SK-N-SH (cell line): ENCODE results near the gene MINDY4. TPM values are rescaled to one million over a fixed set of nuclear protein-coding genes. Genes with fewer than 3 reads are reported as not detected.

Experiments used
- CTCF ChIA-PET: fragments of 300-600, 350-600 bp; formaldehyde crosslinking; extraction: SDS; loops from one replicate; lab custom pipeline; 2021; lab: Yijun Ruan, JAX
- POLR2A ChIA-PET: fragments of 350-600 bp; sonication (Branson Sonifier 250); formaldehyde crosslinking; extraction: SDS; loops from one replicate; lab custom pipeline; 2020; ENCODE audit warnings: antibody characterized with exemption, inconsistent platforms; lab: Yijun Ruan, JAX
- DNase-seq: peaks from one replicate; pipeline ENCODE4 v3.0.0; 2012
- H2AFZ ChIP-seq: fragments of 200-600 bp; sonication (generic); 2 replicates; pipeline ENCODE4 v1.8.1; 2016; ENCODE audit warnings: antibody characterized with exemption, mild to moderate bottlenecking, low read depth
- H3F3A ChIP-seq: fragments of 200-600 bp; sonication (generic); replicated peaks from 2 replicates; pipeline ENCODE3; 2016; ENCODE audit warnings: antibody characterized with exemption, mild to moderate bottlenecking; ENCODE audit not compliant: insufficient read depth
- H3K27ac ChIP-seq, 2 experiments: fragments of 200-500 bp in 1 of 2; fragments of 200-600 bp in 1 of 2; sonication (Bioruptor generic) in 1 of 2; sonication (generic), shearing (Covaris generic) in 1 of 2; 2 replicates each; pipeline versions ENCODE4 v1.5.1 to v1.6.1; 2014 to 2016; ENCODE audit warnings: low read depth in 2 of 2, inconsistent platforms in 1 of 2, low read length in 1 of 2, mild to moderate bottlenecking in 1 of 2, mixed read lengths in 1 of 2
- H3K27me3 ChIP-seq: fragments of 200-600 bp; sonication (generic), shearing (Covaris generic); 2 replicates; pipeline ENCODE4 v1.6.1; 2016; ENCODE audit warnings: mixed run types; ENCODE audit not compliant: insufficient read depth
- H3K36me3 ChIP-seq, 2 experiments: fragments of 200-500 bp in 1 of 2; fragments of 200-600 bp in 1 of 2; sonication (Bioruptor generic) in 1 of 2; sonication (generic) in 1 of 2; replicated peaks in 1 of 2; 2 replicates each; pipeline versions ENCODE3 to v1.5.1; 2014 to 2016; ENCODE audit warnings: low read length in 1 of 2, mild to moderate bottlenecking in 1 of 2; ENCODE audit not compliant: insufficient read depth in 2 of 2, control insufficient read depth in 1 of 2
- H3K4me1 ChIP-seq, 2 experiments: fragments of 200-500 bp in 1 of 2; fragments of 200-600 bp in 1 of 2; sonication (Bioruptor generic) in 1 of 2; sonication (generic), shearing (Covaris generic) in 1 of 2; 2 replicates each; pipeline versions ENCODE4 v1.5.1 to v1.6.1; 2014 to 2016; ENCODE audit warnings: low read depth in 1 of 2, low read length in 1 of 2, mixed run types in 1 of 2; ENCODE audit not compliant: insufficient read depth in 2 of 2, control insufficient read depth in 1 of 2
- H3K4me2 ChIP-seq: fragments of 200-600 bp; sonication (generic), shearing (Covaris generic); 2 replicates; pipeline ENCODE4 v1.6.1; 2017; ENCODE audit warnings: mixed run types
- H3K4me3 ChIP-seq, 2 experiments: fragments of 200-500 bp in 1 of 2; fragments of 200-600 bp in 1 of 2; sonication (Bioruptor generic) in 1 of 2; sonication (generic), shearing (Covaris generic) in 1 of 2; 2 replicates each; pipeline versions ENCODE4 v1.5.1 to v1.8.1; 2014 to 2016; ENCODE audit warnings: low read depth in 2 of 2, inconsistent platforms in 1 of 2, low read length in 1 of 2, mild to moderate bottlenecking in 1 of 2, mixed read lengths in 1 of 2, moderate library complexity in 1 of 2
- H3K79me2 ChIP-seq: fragments of 200-600 bp; sonication (generic); 2 replicates; pipeline ENCODE4 v1.8.1; 2017; ENCODE audit warnings: mild to moderate bottlenecking; ENCODE audit not compliant: insufficient read depth
- H3K9ac ChIP-seq: fragments of 200-600 bp; sonication (generic); 2 replicates; pipeline ENCODE4 v1.6.1; 2017; ENCODE audit warnings: mixed run types
- H3K9me2 ChIP-seq: fragments of 200-600 bp; sonication (generic); 2 replicates; pipeline ENCODE4 v1.6.1; 2017; ENCODE audit warnings: mixed run types
- H3K9me3 ChIP-seq: fragments of 200-600 bp; sonication (generic); 2 replicates; pipeline ENCODE4 v1.6.1; 2017; ENCODE audit warnings: mixed run types, mild to moderate bottlenecking, moderate library complexity
- H4K20me1 ChIP-seq: fragments of 200-600 bp; sonication (generic); 2 replicates; pipeline ENCODE4 v1.6.1; 2017; ENCODE audit warnings: mild to moderate bottlenecking, mixed run types; ENCODE audit not compliant: insufficient read depth
- CHD2 ChIP-seq: fragments of 150-350 bp; IDR thresholded peaks from 2 replicates; pipeline ENCODE4 v1.6.1; 2018; ENCODE audit warnings: low read length; ENCODE audit not compliant: partially characterized antibody
- EP300 ChIP-seq, 2 experiments: IDR thresholded peaks; 2 replicates each; pipeline versions ENCODE4 v1.4.0 to v1.6.1; 2012; ENCODE audit warnings: borderline replicate concordance in 1 of 2, low read depth in 1 of 2, low read length in 1 of 2
- EZH2phosphoT487 ChIP-seq: fragments of 200-600 bp; sonication (generic); IDR thresholded peaks from 2 replicates; pipeline ENCODE4 v1.6.1; 2017; ENCODE audit warnings: low read depth, mixed run types, mild to moderate bottlenecking, antibody characterized with exemption, moderate library complexity, borderline replicate concordance
- FOXJ3 ChIP-seq: sonication (generic); formaldehyde crosslinking; IDR thresholded peaks from 2 replicates; pipeline ENCODE4 v1.5.1; 2020; ENCODE audit warnings: mild to moderate bottlenecking, missing genetic modification reagents
- GABPA ChIP-seq: IDR thresholded peaks from 2 replicates; pipeline ENCODE4 v1.4.0; 2012; ENCODE audit warnings: low read depth, mild to moderate bottlenecking
- GATA2 ChIP-seq: sonication (generic); formaldehyde crosslinking; IDR thresholded peaks from 2 replicates; pipeline ENCODE4 v1.5.0; 2020; ENCODE audit warnings: mild to moderate bottlenecking, missing genetic modification reagents
- IRF3 ChIP-seq: fragments of 150-350 bp; IDR thresholded peaks from 2 replicates; pipeline ENCODE4 v1.6.1; 2016; ENCODE audit warnings: mild to moderate bottlenecking, low read depth, low read length
- JUND ChIP-seq: IDR thresholded peaks from 2 replicates; pipeline ENCODE4 v1.4.0; 2012
- MEF2A ChIP-seq: IDR thresholded peaks from 2 replicates; pipeline ENCODE4 v1.4.0; 2012; ENCODE audit warnings: low read depth, borderline replicate concordance
- NFIC ChIP-seq: IDR thresholded peaks from 2 replicates; pipeline ENCODE4 v1.4.0; 2012; ENCODE audit warnings: borderline replicate concordance
- NRF1 ChIP-seq: IDR thresholded peaks from 2 replicates; pipeline ENCODE4 v1.6.1; 2012; ENCODE audit warnings: low read depth, mild to moderate bottlenecking, low read length
- PBX3 ChIP-seq: IDR thresholded peaks from 2 replicates; pipeline ENCODE4; 2012
- RXRA ChIP-seq: IDR thresholded peaks from 2 replicates; pipeline ENCODE4 v1.4.0; 2012; ENCODE audit warnings: low read depth, mild to moderate bottlenecking, borderline replicate concordance
- SIN3A ChIP-seq: IDR thresholded peaks from 2 replicates; pipeline ENCODE4 v1.6.1; 2012; ENCODE audit warnings: low read depth, mild to moderate bottlenecking, low read length, moderate library complexity, borderline replicate concordance
- SMC3 ChIP-seq: IDR thresholded peaks from 2 replicates; pipeline ENCODE4 v1.6.1; 2012; ENCODE audit warnings: low read depth, low read length, improper control_type of control experiment
- TAF1 ChIP-seq: IDR thresholded peaks from 2 replicates; pipeline ENCODE4 v1.6.1; 2012; ENCODE audit warnings: low read depth, mild to moderate bottlenecking, low read length, moderate library complexity, borderline replicate concordance
- TEAD4 ChIP-seq: IDR thresholded peaks from 2 replicates; pipeline ENCODE4 v1.4.0; 2012; ENCODE audit warnings: mild to moderate bottlenecking, borderline replicate concordance; ENCODE audit not compliant: insufficient read depth
- USF1 ChIP-seq: IDR thresholded peaks from 2 replicates; pipeline ENCODE4 v1.4.0; 2012; ENCODE audit warnings: low read depth, borderline replicate concordance
- YY1 ChIP-seq: IDR thresholded peaks from 2 replicates; pipeline ENCODE4 v1.4.0; 2012; ENCODE audit warnings: low read depth, mild to moderate bottlenecking
- ZBTB33 ChIP-seq: IDR thresholded peaks from 2 replicates; pipeline ENCODE4 v1.4.0; 2012; ENCODE audit warnings: low read depth, borderline replicate concordance
- WGBS: methylation state at CpG from one replicate; pipeline ENCODE4 v1.1.6; 2017; ENCODE audit warnings: low lambda C conversion rate; 5-methylcytosine and 5-hydroxymethylcytosine counted together
- polyA plus RNA-seq, 3 experiments: library from polyadenylated mRNA; depleted of rRNA; stranded (reverse); fragments of >200 nt; gene quantifications; 2 replicates each; pipeline ENCODE4 v1.2.3, GENCODE V29; 2012

Gene MINDY4
- polyA plus RNA-seq, 1 of the 3 experiments (the other 2 are of a cell fraction) = 1.8 TPM

- no peaks in the 10 kb centered on the region for H4K20me1 ChIP-seq
- CTCF ChIA-PET = interaction anchor here (1.3 to 6.1 kb wide), 2 partner anchors 13 to 171 kb away, joined by 3 to 64 read pairs; no protein-coding TSS in a partner anchor
- peaks cover 0 to 31% of the 10 kb centered on the region in 2 experiments; a peak in 2 of 4 replicates for H3K4me1 ChIP-seq
- no peak overlapping the region; a peak in 1 of 4 replicates for H3K27ac ChIP-seq
- no peaks in the 10 kb centered on the region for H3K79me2 ChIP-seq
- H3K9ac ChIP-seq = no peak overlapping the region
- no peak overlapping the region for H3K4me2 ChIP-seq
- TF ChIP-seq PBX3 (no peak), JUND (no peak), SMC3 (no peak), GABPA (no peak), TEAD4 (no peak), TAF1 (no peak), EZH2phosphoT487 (no peak), GATA2 (CRISPR knock-in tag) (no peak), NFIC (no peak), FOXJ3 (CRISPR knock-in tag) (no peak), NRF1 (no peak), SIN3A (no peak), IRF3 (no peak), YY1 (no peak), EP300 (IDR thresholded peaks at IDR 0.05; ENCODE audit: borderline replicate concordance in 1 of 2, low read depth in 1 of 2, low read length in 1 of 2) (no peak), CHD2 (no peak), ZBTB33 (no peak), USF1 (no peak), MEF2A (no peak), RXRA (no peak)
- no peaks in the 10 kb centered on the region for H3K9me2 ChIP-seq
- POLR2A ChIA-PET = no interaction called here
- H3K36me3 ChIP-seq = no peaks in the 10 kb centered on the region
- WGBS = 38% methylated on average over 5 of the region's 5 CpGs
- no peaks in the 10 kb centered on the region for H3F3A ChIP-seq
- no peak overlapping the region for H2AFZ ChIP-seq
- DNase-seq = no peak
- no peaks in the 10 kb centered on the region for H3K9me3 ChIP-seq
- H3K27me3 ChIP-seq = peaks cover 17% of the 10 kb centered on the region
- no peak overlapping the region for H3K4me3 ChIP-seq
These were observed 18.2 kb upstream of the MINDY4 start for GRCh38 chr7:30752979-30753378.
